DND-41 (cell line): ENCODE data around the gene PRELP.

Experiments used
- CTCF ChIP-seq: IDR thresholded peaks from 2 replicates; pipeline ENCODE4 v1.5.1; 2012; ENCODE audit warnings: borderline replicate concordance, low read length, moderate library complexity, mild to moderate bottlenecking; ENCODE audit not compliant: poor library complexity, severe bottlenecking; ENCODE audit errors: extremely low read depth
- EZH2 ChIP-seq: IDR thresholded peaks from 3 replicates; pipeline ENCODE4 v1.6.1; 2012; ENCODE audit warnings: borderline replicate concordance, low read depth, mild to moderate bottlenecking, moderate library complexity, low read length, inconsistent platforms; ENCODE audit not compliant: severe bottlenecking

- TF ChIP-seq CTCF (no peak), EZH2 (no peak)
Observed at GRCh38 chr1:203517426-203518110, 42.0 kb downstream of the PRELP start.
